HG03103 (cell line): Measurements from ENCODE around the gene PEX3.
A peak's percentile ranks its signal among the peaks of the same experiment; 100 is the strongest.
"Not testable (repeated sequence)": the region's sequence is repeated elsewhere in the genome, so short reads cannot be mapped to it uniquely, and the experiment has no call there.

Source experiments
- ATAC-seq: cut with Tn5 transposase; IDR thresholded peaks from one replicate; pipeline ENCODE4 v1.9.1; 2021; ENCODE audit warnings: low read depth; ENCODE audit not compliant: unreplicated experiment

PEX3 gene

GRCh38 chr6:143505111-143505510, 54.5 kb downstream of the PEX3 start:
- no peak for ATAC-seq

- ATAC-seq = no peak
Measured at GRCh38 chr6:143505537-143505936, 54.9 kb downstream of the PEX3 start.

GRCh38 chr6:143506199-143506598, 55.6 kb downstream of the PEX3 start:
- ATAC-seq = no peak

- no peak for ATAC-seq
Measured at GRCh38 chr6:143506620-143507019, 56.0 kb downstream of the PEX3 start.

GRCh38 chr6:143507358-143508145, 56.9 kb downstream of the PEX3 start:
- ATAC-seq = peak; percentile 41

- ATAC-seq = not testable (repeated sequence)
Measured at GRCh38 chr6:143510326-143510725, 59.7 kb downstream of the PEX3 start.

GRCh38 chr6:143510991-143511891, 60.6 kb downstream of the PEX3 start, which contains the start of gene FUCA2:
FUCA2 (minus strand) TSS chr6:143511720; CDS start chr6:143511634, 86 bp downstream.
- ATAC-seq = peak; percentile 44

- ATAC-seq = no peak
Measured at GRCh38 chr6:143513410-143513809, 62.8 kb downstream of the PEX3 start.

GRCh38 chr6:143515061-143515760, 64.6 kb downstream of the PEX3 start:
- no peak for ATAC-seq

GRCh38 chr6:143515766-143516355, 65.3 kb downstream of the PEX3 start:
- no peak for ATAC-seq

GRCh38 chr6:143516690-143517446, 66.3 kb downstream of the PEX3 start:
- no peak for ATAC-seq

- ATAC-seq = no peak
Measured at GRCh38 chr6:143517447-143517773, 66.8 kb downstream of the PEX3 start.

- ATAC-seq = no peak
Measured at GRCh38 chr6:143522039-143522600, 71.5 kb downstream of the PEX3 start.

- ATAC-seq = no peak
Measured at GRCh38 chr6:143525356-143525755, 74.8 kb downstream of the PEX3 start.

GRCh38 chr6:143527677-143528076, 77.1 kb downstream of the PEX3 start:
- ATAC-seq = no peak

GRCh38 chr6:143528164-143528811, 77.7 kb downstream of the PEX3 start:
- ATAC-seq = peak; percentile 66

- no peak for ATAC-seq
Measured at GRCh38 chr6:143529095-143529494, 78.5 kb downstream of the PEX3 start.

- ATAC-seq = no peak
Measured at GRCh38 chr6:143531720-143532499, 81.3 kb downstream of the PEX3 start.
